Ovary (tissue), 3 donors: ENCODE measurements around the gene CYLD.

Source experiments
- CTCF ChIP-seq, 3 donors: fragments of 450-650 bp in 2 of 3; fragments of 200-600 bp in 1 of 3; IDR thresholded peaks; one replicate each; pipeline versions ENCODE4 v1.5.1 to v1.8.0; 2016 to 2022; ENCODE audit warnings: antibody characterized with exemption in 3 of 3, mild to moderate bottlenecking in 1 of 3
- EP300 ChIP-seq: sonication (generic); formaldehyde crosslinking; IDR thresholded peaks from one replicate; pipeline ENCODE4 v1.6.1; 2017; ENCODE audit warnings: antibody characterized with exemption
- POLR2A ChIP-seq: fragments of 450-650 bp; IDR thresholded peaks from one replicate; pipeline ENCODE4 v1.6.1; 2017; ENCODE audit warnings: antibody characterized with exemption, mild to moderate bottlenecking, moderate library complexity
- donor health status: DM: no; HTN: no; CAD: no.

GRCh38 chr16:50842013-50842505 lies 100.2 kb downstream of the CYLD start:
- TF ChIP-seq EP300 (no peak), POLR2A (no peak), CTCF (IDR thresholded peaks at IDR 0.05) (no peak)
